IPS-18c (cell line): ENCODE data around the gene LZTS2.
"Not testable (repeated sequence)": the region's sequence is repeated elsewhere in the genome, so short reads cannot be mapped to it uniquely, and the experiment has no call there.

ENCODE experiments used
- H3K4me3 ChIP-seq: 2 replicates; pipeline ENCODE4 v1.7.0; 2013; ENCODE audit warnings: low read depth, mild to moderate bottlenecking, low read length, moderate library complexity; ENCODE audit not compliant: insufficient read depth
- H3K9me3 ChIP-seq: one replicate; pipeline ENCODE4 v1.6.1; 2013; ENCODE audit warnings: mild to moderate bottlenecking, low read length, moderate library complexity; ENCODE audit not compliant: control insufficient read depth, insufficient read depth

LZTS2 gene

DNA sequence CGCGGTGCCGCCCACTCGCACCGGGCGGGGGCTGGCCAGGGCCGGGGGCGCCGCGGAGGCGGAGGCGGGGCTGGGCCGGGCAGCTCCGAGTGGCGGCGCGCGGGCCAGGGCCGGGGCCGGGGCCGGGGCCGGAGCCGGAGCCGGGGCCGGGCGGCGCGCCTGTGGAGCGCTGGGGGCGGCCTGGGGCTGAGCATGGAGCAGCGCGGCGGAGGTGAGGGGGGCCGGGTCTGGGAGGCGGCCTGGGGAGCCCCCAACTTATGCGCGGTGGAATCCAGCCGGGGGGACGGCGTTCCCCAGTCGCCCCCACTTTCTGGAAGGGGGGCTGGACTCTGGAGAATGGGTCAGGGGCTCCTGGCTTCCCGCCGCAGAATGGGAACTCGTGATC, at the start of gene LZTS2:
Gene LZTS2, plus strand, starts transcription at position 67 of the 385 bp plus-strand sequence. CDS start 2,731 bp downstream, outside the sequence.
- peak within 1 kb of the TSS; percentile 89 for H3K4me3 ChIP-seq
- no peaks in the 10 kb centered on the region for H3K9me3 ChIP-seq

- Histone ChIP-seq H3K4me3 (no peak overlapping the region), H3K9me3 (no peaks in the 10 kb centered on the region)
Observed at GRCh38 chr10:100960251-100960650, 39.4 kb upstream of the LZTS2 start.

DNA sequence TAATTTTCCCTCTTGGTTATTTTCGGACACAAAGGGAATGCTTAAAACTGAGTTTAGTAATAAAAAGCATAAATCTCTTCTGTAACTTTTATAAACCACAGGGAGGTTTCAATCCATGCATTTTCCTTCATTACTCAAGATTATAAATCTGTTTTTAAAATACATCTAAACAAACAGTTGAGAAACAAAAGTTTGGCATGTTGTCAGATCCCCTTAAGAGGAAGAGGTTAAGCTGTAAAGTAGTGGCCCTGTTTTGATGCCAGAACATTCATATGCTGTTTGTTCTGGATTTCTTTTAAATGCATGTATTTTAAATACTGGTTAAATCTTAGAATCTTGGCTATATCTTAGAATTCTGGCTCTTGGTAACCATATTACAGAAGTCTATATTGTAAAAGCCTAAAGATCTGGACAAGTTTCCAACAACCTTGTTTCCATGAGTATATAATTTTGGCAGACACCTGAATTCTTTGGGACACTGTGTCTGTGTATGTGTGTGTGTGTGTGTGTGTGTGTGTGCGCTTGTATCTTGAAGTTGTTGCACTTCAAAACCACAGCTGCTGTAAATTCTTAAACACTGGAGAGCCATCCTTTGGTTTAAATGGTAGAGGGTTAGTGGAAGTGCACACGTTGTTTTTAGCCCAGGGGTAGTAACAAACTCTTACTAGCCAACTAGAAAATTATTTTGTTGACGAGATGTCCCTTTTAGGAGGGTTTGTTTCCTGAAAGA, 37.1 kb upstream of the LZTS2 start:
- Histone ChIP-seq H3K9me3 (no peaks in the 10 kb centered on the region), H3K4me3 (no peak overlapping the region)

DNA sequence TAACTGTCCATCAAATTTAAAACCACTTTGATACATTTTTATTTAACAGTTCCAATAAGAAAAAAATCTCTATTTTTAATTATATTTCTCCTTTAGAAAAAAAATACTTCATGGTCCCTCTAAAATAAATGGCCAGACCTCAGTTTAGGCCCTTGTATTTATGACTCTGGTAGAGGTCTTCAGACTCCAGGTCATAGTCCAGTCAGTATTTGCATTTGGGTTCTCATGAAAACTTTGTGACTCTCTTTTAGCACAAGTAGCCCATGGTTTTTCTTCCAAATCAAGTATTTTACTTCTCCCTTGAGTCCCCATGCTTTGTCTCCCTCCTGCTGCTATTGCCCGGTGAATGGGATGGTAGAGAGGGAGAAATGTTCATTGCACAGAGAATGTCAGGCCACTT, 35.8 kb upstream of the LZTS2 start:
- no peaks in the 10 kb centered on the region for H3K9me3 ChIP-seq
- no peak overlapping the region for H3K4me3 ChIP-seq

DNA sequence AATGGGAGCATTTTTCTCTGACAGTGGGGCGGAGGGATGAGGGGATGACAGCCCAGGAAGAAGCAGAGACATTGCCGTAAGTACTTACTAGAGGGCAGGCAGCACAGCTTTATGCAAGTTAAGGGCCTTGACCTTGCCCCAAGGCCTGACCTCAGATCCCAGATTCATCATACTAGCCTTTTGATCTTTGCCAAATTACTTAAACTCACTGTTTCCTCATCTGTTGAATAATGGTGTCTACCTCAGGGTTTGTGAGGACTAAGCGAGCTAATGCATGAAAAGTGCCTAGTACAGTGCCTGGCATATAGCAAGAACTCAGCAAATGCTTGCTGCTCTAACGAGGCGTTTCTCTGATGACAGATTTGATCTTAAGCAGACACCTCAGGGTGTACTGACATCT, 33.8 kb upstream of the LZTS2 start:
- Histone ChIP-seq H3K9me3 (no peaks in the 10 kb centered on the region), H3K4me3 (no peak overlapping the region)

- Histone ChIP-seq H3K4me3 (no peak overlapping the region), H3K9me3 (no peaks in the 10 kb centered on the region)
Observed at GRCh38 chr10:100966887-100967286, 32.7 kb upstream of the LZTS2 start.

GRCh38 chr10:100967332-100967731, 32.3 kb upstream of the LZTS2 start:
- H3K4me3 ChIP-seq: no peak overlapping the region
- H3K9me3 ChIP-seq: no peaks in the 10 kb centered on the region

DNA sequence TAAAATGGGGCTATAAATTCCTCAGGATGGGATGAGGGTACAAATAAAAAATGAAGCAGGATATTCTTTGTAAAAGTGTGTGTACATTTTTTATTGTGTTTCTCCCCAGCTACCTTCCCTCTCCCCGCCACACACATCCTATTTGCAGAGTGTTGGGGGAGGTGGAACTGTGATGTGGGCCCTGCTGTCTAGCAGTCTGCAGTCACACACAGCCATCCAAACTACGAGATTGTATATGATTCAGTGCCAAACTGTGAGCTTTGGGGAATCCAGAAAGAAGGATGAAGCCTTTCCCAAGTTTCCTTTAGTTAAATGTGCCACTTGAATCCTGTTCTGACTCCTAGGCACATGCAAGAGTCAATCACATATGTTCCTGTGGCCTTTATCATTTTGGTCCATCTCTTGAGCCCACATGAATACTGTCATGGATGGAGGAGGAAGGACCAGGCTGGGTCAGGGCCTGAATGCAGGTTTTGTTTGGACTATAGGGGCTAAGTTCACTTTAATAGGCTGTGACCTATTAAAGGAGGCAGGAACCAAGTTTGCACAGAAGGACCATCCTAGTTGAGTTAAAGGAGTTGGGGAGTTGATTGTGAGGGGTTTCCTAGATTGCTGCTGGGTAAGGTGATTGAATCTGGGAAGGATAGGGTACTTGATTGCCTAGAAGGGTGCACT, 31.4 kb upstream of the LZTS2 start:
- H3K4me3 ChIP-seq: no peak overlapping the region
- H3K9me3 ChIP-seq: no peaks in the 10 kb centered on the region

- H3K9me3 ChIP-seq: no peaks in the 10 kb centered on the region
- peak overlapping the region; percentile 68 for H3K4me3 ChIP-seq
Observed at GRCh38 chr10:100968863-100969186, 30.8 kb upstream of the LZTS2 start.

DNA sequence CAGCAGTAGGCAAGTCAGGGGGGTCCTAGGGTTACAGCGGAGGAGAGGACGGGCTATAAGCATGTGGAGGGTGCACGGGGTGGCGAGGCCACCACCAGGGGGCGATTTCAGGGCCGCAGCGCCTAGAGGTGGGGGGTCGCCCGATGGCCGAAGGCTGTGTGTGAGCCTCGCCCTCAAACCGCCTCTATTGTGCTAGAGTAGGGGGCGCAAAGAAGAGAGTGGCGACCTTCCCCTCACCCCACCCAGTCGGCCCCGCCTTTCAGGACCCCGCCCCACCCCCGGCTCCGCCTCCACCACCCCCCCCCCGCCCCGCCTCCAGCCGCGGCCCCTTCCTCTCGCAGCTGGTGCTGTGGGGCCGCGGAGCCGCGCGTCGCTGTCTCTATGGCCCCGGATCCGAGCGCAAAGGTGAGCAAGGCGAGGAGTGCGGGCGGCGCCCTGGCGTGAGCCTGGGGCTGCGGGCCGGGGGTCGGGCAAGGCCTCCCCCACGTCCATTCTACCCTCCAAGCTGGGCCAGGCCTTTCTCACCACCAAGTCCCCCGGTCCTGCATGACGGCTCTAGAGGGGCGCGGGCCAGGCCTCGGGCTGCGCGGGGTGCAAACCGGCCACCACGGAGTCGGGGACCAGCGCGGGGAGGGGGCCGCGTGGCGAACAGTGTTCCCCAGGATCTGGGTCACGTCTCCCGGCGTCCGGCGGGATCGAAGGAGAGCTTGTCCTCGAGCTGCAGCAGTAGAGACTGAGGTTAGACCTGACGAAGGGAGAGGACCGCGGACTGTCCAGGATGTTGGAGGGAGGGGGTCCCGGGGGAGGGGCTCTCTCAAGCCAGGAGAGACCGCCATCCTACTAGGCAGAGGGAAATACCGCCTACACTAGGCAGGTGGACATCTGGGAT, 30.2 kb upstream of the LZTS2 start, which contains the start of gene SEMA4G:
Gene SEMA4G, plus strand, starts transcription at position 318 of the 889 bp plus-strand sequence. CDS start 3,409 bp downstream, outside the sequence.
- Histone ChIP-seq H3K4me3 (peak within 1 kb of the TSS; percentile 75), H3K9me3 (no peaks in the 10 kb centered on the region)

DNA sequence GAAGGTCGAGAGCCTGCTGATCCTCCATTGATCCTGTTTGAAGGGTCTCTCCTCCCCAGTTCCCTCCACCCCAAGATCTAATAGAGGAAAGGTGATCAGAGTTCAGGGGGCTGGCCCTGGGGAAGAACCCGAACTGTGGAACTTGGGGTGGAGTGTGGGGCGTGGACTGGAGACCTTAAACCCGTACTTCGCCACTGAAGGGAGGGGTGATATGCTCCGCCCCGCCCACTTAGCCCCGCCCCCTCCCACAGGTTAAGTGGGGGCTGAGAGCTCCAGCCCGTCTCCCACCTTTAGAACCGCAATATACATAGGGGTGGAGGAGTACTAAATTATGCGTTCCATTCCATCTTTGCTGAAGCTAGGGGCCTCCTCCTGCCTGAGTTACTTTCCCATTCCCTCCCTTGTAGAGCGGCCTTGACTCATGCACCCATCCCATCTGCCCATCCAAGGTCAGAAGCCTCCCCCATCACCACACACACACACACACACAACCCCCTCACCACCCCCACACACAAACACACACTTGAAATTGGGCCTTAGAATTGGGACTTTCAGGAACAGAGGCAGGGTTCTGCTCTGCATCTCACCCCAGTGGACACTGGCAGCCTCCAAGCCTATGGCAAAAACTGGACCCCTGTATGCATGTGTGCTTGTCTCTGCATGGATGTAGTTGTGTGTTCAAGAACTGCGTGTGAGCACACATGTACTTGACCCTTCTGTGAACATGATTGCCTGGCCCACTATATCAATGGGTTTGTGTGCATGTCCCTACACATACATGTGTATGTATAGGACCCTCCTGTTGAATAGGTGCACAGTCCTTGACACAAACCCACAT, 29.3 kb upstream of the LZTS2 start:
- peak overlapping the region; percentile 75; the same call in 1 of the 2 replicates for H3K4me3 ChIP-seq
- H3K9me3 ChIP-seq: no peaks in the 10 kb centered on the region

DNA sequence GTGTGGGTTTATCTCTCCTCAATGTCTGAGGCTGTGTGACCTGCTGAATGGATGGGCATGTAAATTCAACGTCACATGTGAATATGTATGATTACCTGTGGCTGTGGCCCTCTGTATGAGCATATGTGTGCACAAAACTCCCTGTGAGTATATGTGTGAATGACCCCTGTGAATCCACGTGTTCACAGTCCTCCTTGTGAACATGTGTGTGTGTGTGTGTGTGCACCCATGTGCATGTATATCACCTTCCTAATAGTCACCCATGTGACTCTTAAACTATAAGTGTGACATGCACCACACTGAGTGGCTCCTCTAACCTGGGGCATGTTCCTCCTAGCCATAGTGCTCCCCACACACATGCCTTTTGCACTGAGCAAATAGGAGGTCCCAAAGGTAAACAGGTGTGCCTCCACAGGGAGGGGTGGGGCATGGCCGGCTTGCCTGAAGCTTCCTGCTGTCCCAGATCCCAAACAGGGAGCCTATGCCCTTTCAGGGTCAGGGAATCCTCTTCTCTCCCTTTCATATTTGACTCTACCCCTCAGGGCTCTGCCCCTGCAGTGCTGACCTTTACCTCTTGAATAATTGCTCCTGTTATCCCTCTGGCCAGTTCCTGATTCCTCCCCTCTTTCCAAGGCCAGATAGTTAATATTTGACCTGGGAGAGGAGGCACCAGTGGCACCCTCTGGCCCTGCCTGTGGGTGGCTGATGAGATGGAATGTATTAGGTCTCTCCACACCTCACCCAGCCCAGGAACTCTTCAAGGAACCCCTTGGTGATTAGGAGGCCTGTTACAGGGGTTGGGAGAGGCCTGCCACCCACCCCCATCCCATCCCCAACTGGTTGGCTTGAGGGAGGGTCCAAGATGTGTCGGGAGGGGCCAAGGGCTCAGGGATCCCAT, 28.4 kb upstream of the LZTS2 start:
- no peaks in the 10 kb centered on the region for H3K9me3 ChIP-seq
- H3K4me3 ChIP-seq: no peak overlapping the region

DNA sequence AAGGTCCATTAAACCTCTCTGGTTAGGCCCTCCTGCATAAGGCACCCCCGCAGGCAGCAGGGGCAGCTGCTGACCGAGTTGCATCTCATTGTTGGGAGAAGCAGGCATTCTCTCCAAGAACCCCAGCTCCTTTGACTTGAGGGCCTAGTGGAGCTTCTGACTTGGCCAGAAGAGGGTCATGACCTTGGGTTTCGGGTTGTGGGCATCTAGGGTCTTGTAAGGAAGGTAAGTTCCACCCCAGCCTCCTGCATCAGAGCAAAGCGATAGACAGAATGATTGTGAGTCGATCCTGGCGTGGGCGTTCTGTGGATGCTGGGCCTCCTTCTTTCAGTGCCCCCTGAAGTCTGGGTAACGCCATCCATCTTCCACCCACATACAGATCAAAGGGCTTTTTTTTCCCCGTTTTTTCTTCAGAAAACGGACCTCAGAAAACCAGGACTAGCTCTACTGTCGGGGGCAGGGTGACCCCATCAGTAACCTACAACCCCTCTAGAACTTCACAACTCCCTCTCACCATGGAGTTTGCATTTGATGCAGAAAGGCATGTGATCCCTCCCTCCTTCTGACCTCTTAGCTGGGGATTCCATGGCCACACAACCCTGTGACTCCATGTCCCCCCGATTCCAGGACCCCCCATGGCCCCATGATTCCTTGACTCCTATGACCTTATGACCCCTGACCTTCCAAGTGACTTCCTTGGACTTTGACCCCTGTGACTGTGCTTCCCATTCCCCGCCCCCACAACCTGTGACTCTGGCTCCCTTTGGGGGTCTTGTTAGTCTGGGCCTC, 27.3 kb upstream of the LZTS2 start:
- no peaks in the 10 kb centered on the region for H3K9me3 ChIP-seq
- no peak overlapping the region for H3K4me3 ChIP-seq

- no peak overlapping the region for H3K4me3 ChIP-seq
Observed at GRCh38 chr10:100972904-100973535, 26.6 kb upstream of the LZTS2 start.

DNA sequence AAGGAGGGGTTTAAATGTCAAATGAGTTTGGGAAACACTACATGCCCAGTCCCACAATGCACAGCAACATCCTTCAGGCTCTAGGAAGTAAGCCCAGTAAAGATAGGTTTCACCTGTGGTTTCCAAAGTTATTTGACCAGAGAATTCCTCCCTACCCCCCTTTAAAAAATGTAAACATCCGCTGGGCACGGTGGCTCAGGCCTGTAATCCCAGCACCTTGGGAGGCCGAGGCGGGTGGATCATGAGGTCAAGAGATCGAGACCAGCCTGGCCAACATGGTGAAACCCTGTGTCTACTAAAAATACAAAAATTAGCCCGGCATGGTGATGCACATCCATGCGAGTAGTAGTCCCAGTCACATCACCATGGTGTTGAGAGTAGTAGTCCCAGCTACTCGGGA, 24.2 kb upstream of the LZTS2 start:
- not testable (repeated sequence) for H3K4me3 ChIP-seq, H3K9me3 ChIP-seq

More at GRCh38 chr10:100972904-100973535, 26.6 kb upstream of the LZTS2 start:
- no peaks in the 10 kb centered on the region for H3K9me3 ChIP-seq
